Right atrium auricular region (tissue), 2 donors: ENCODE measurements around the gene ENPP7. TPM values are rescaled to one million over a fixed set of nuclear protein-coding genes. Genes with fewer than 3 reads are reported as not detected.

Source experiments
- DNase-seq: peaks from one replicate; pipeline ENCODE4 v3.0.0-alpha.2; 2019; ENCODE audit warnings: low spot score
- H3K27ac ChIP-seq, 2 donors: fragments of 200-600 bp; sonication (generic); 1 replicate in 1 of 2; 2 replicates in 1 of 2; pipeline ENCODE4 v1.5.1; 2016 to 2019
- H3K27me3 ChIP-seq, 2 donors: fragments of 200-600 bp; sonication (generic); one replicate each; pipeline versions ENCODE4 v1.5.1 to v1.6.0; 2017 to 2019
- H3K36me3 ChIP-seq: fragments of 200-600 bp; sonication (generic); one replicate; pipeline ENCODE4 v1.5.1; 2016
- H3K4me1 ChIP-seq, 2 donors: fragments of 200-600 bp; sonication (generic); one replicate each; pipeline versions ENCODE4 v1.5.1 to v1.6.0; 2017 to 2019
- H3K4me3 ChIP-seq, 2 donors: fragments of 200-600 bp; sonication (generic); 1 replicate in 1 of 2; 2 replicates in 1 of 2; pipeline ENCODE4 v1.5.1; 2017 to 2019; ENCODE audit warnings: mild to moderate bottlenecking in 1 of 2, moderate library complexity in 1 of 2
- H3K9me3 ChIP-seq, 2 donors: fragments of 200-600 bp; sonication (generic); one replicate each; pipeline ENCODE4 v1.5.1; 2019
- total RNA-seq, 2 donors: library from RNA; depleted of rRNA; stranded (reverse); fragments of >200 nt; gene quantifications; one replicate each; pipeline ENCODE4 v1.1.0, GENCODE V29; 2016
- TF ChIP-seq, protein P1 (sequence below), 2 donors: fragments of 200-600 bp; sonication (generic); IDR thresholded peaks; one replicate each; pipeline ENCODE4 v1.5.1; 2019; ENCODE audit warnings: antibody characterized with exemption in 2 of 2

Gene ENPP7
- total RNA-seq, 2 donors from 2014 or later = not detected

DNA sequence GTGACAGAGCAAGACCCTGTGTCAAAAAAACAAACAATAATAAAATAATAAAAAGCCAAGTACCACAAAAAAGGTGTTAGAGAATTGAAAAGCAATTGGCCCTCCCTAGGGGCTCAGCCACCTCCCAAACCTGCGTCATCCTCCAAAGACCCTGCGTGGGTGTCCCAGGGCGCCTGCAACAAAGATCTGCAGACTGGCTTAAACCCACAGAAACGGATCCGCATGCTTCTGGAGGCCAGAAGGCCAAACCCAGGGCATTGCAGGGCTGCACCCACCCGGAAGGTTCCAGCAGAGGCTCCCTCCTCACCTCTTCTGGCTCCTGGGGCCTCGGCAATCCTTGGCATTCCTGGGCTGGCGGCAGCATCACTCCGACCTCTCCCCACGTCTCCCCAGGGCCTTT lies 1.5 kb downstream of the ENPP7 start:
- H3K4me3 ChIP-seq = no peak overlapping the region
- H3K4me1 ChIP-seq = peaks cover 0 to 3% of the 10 kb centered on the region in 2 donors
- TF ChIP-seq, protein P1, sequence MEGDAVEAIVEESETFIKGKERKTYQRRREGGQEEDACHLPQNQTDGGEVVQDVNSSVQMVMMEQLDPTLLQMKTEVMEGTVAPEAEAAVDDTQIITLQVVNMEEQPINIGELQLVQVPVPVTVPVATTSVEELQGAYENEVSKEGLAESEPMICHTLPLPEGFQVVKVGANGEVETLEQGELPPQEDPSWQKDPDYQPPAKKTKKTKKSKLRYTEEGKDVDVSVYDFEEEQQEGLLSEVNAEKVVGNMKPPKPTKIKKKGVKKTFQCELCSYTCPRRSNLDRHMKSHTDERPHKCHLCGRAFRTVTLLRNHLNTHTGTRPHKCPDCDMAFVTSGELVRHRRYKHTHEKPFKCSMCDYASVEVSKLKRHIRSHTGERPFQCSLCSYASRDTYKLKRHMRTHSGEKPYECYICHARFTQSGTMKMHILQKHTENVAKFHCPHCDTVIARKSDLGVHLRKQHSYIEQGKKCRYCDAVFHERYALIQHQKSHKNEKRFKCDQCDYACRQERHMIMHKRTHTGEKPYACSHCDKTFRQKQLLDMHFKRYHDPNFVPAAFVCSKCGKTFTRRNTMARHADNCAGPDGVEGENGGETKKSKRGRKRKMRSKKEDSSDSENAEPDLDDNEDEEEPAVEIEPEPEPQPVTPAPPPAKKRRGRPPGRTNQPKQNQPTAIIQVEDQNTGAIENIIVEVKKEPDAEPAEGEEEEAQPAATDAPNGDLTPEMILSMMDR (IDR thresholded peaks at IDR 0.05) = no peak
- H3K27ac ChIP-seq = no peak overlapping the region
- no peaks in the 10 kb centered on the region for H3K36me3 ChIP-seq
- no peak for DNase-seq
- no peaks in the 10 kb centered on the region for H3K27me3 ChIP-seq
- H3K9me3 ChIP-seq = no peaks in the 10 kb centered on the region

DNA sequence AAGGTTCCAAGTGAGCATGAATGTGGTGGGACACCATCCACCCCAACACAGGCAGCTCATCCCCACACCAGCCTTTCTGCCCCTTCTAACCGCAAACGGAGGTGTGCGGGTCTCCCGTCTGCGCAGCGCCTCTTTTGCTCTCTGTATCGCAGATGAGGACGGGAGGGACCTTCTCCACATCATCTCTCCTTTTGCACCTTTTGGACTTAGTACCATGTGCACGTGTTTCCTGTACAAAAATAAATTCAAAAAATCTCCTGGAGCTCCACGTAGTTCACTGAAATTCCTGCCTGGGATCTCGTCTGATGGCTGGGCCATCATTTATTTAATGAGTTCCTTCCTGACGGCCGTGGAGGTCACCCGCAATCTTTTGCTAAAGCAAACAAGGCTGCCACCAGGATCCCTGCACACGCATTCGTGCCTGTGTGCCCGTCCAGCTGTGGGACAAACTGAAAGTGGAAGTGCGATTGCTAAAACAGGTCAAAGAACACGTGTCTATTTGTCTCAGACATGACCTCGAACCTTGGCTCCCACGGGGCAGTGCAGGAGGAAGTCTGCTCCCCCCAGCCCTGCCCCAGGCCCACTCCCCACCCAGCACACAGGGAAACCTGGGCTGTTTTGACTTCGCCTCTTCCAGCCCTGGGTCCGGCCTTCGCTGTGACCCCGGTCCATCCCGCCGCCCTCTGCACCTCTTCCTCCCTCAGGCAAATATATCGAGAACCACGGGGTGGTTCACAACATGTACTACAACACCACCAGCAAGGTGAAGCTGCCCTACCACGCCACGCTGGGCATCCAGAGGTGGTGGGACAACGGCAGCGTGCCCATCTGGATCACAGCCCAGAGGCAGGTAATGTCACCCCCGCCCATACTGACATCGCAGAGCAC lies 2.3 kb downstream of the ENPP7 start:
- Histone ChIP-seq H3K27ac (no peak overlapping the region), H3K4me1 (peaks cover 0 to 3% of the 10 kb centered on the region in 2 donors), H3K36me3 (no peaks in the 10 kb centered on the region), H3K27me3 (no peaks in the 10 kb centered on the region), H3K9me3 (no peaks in the 10 kb centered on the region), H3K4me3 (no peak overlapping the region)
- TF ChIP-seq, protein P1 (IDR thresholded peaks at IDR 0.05) = no peak
- DNase-seq = no peak

DNA sequence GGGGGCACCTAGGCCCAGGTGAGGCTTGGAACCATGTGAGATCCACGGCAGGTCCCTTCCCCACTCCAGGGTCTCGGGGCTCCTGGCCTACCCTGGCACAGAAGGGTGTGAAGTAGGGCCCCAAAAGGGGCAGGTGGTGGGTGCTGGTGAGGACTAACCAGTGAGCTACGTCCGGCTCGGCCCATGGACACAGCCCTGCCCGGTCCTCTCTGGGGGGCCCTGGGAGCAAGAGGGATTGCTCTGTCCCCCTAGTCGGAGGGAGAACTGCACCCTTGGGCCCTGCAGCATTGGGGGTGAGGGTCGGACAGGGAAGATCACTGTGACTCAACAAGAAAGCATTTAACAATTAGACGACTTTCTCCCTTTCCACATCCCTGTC lies 2.9 kb downstream of the ENPP7 start:
- TF ChIP-seq, protein P1 (IDR thresholded peaks at IDR 0.05) = no peak
- no peak for DNase-seq
- Histone ChIP-seq H3K36me3 (no peaks in the 10 kb centered on the region), H3K9me3 (no peaks in the 10 kb centered on the region), H3K4me3 (no peak overlapping the region), H3K27me3 (no peaks in the 10 kb centered on the region), H3K4me1 (peaks cover 0 to 3% of the 10 kb centered on the region in 2 donors), H3K27ac (no peak overlapping the region)

DNA sequence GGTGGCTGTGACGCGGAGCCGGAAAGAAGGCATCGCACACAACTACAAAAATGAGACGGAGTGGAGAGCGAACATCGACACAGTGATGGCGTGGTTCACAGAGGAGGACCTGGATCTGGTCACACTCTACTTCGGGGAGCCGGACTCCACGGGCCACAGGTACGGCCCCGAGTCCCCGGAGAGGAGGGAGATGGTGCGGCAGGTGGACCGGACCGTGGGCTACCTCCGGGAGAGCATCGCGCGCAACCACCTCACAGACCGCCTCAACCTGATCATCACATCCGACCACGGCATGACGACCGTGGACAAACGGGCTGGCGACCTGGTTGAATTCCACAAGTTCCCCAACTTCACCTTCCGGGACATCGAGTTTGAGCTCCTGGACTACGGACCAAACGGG lies 4.4 kb downstream of the ENPP7 start:
- H3K4me1 ChIP-seq = no peaks in the 10 kb centered on the region
- no peaks in the 10 kb centered on the region for H3K27me3 ChIP-seq
- no peak for DNase-seq
- TF ChIP-seq, protein P1 (IDR thresholded peaks at IDR 0.05) = no peak
- no peaks in the 10 kb centered on the region for H3K9me3 ChIP-seq
- H3K27ac ChIP-seq = no peak overlapping the region
- no peaks in the 10 kb centered on the region for H3K36me3 ChIP-seq
- no peak overlapping the region for H3K4me3 ChIP-seq

DNA sequence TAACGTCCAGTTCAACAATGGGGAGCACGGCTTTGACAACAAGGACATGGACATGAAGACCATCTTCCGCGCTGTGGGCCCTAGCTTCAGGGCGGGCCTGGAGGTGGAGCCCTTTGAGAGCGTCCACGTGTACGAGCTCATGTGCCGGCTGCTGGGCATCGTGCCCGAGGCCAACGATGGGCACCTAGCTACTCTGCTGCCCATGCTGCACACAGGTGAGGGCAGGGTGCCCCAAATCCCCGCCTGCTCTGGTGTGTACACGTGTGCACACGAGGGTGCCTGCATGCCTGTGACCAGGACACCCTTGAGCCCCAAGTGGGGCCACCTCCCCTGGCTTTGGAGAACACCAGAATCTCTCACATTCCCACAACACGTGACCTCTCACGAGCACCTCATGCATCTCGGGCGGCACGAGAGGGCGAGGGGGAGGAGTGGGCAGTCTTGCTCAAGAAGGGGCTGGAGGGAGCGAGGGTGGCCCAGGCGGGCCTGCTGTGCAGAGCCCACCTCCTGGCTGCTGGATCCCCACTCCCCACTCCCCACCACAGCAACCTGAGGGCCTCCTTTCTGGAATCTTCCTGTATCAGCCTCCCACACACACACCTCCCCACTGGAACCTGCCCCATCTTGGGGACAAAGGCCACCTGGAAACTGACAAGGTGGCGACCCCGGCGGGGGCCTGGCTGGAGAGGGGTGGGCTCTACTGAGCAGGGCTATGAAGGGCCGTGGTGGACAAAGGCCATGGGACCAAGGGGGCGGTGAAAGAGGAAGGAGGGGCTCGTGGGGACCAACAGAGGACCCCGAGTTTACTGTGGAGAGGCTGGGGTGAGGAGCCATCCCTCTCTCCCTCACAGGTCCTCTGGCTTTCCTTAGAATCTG lies 6.5 kb downstream of the ENPP7 start:
- DNase-seq = no peak
- Histone ChIP-seq H3K27me3 (peaks cover 0 to 9% of the 10 kb centered on the region in 2 donors), H3K36me3 (no peaks in the 10 kb centered on the region), H3K4me3 (no peak overlapping the region), H3K9me3 (no peaks in the 10 kb centered on the region), H3K4me1 (peaks cover 0 to 8% of the 10 kb centered on the region in 2 donors), H3K27ac (no peak overlapping the region)
- TF ChIP-seq, protein P1 (IDR thresholded peaks at IDR 0.05) = no peak
